Embryonic facial prominence (tissue), 1 donor: ENCODE results near the gene ADH7.
"Not testable (repeated sequence)": the region's sequence is repeated elsewhere in the genome, so short reads cannot be mapped to it uniquely, and the experiment has no call there.

Experiments used
- DNase-seq: peaks from one replicate; pipeline ENCODE4 v3.0.0-alpha.2; 2016; ENCODE audit errors: extremely low spot score

The ADH7 gene

GRCh38 chr4:99415762-99416161, 19.4 kb downstream of the ADH7 start:
- DNase-seq, result not testable (repeated sequence)

- not testable (repeated sequence) for DNase-seq
These were observed 20.2 kb downstream of the ADH7 start for GRCh38 chr4:99414902-99415301.

- no peak for DNase-seq
These were observed 20.7 kb downstream of the ADH7 start for GRCh38 chr4:99414401-99414800.

GRCh38 chr4:99413140-99413539, 22.0 kb downstream of the ADH7 start:
- no peak for DNase-seq

- no peak for DNase-seq
These were observed 24.1 kb downstream of the ADH7 start for GRCh38 chr4:99411041-99411440.

- DNase-seq, result no peak
These were observed 25.1 kb downstream of the ADH7 start for GRCh38 chr4:99410075-99410474.

GRCh38 chr4:99408346-99408745, 26.8 kb downstream of the ADH7 start:
- no peak for DNase-seq

GRCh38 chr4:99405433-99406115, 29.6 kb downstream of the ADH7 start:
- DNase-seq, result peak; percentile 71

GRCh38 chr4:99404595-99405287, 30.4 kb downstream of the ADH7 start:
- no peak for DNase-seq

- no peak for DNase-seq
These were observed 31.6 kb downstream of the ADH7 start for GRCh38 chr4:99403380-99404184.

- DNase-seq, result no peak
These were observed 32.4 kb downstream of the ADH7 start for GRCh38 chr4:99402765-99403164.

GRCh38 chr4:99400831-99401230, 34.3 kb downstream of the ADH7 start:
- DNase-seq, result no peak

GRCh38 chr4:99399017-99399416, 36.1 kb downstream of the ADH7 start:
- DNase-seq, result no peak

GRCh38 chr4:99395595-99396364, 39.4 kb downstream of the ADH7 start:
- no peak for DNase-seq

GRCh38 chr4:99394896-99395295, 40.2 kb downstream of the ADH7 start:
- no peak for DNase-seq

GRCh38 chr4:99390055-99390454, 45.1 kb downstream of the ADH7 start:
- no peak for DNase-seq

- no peak for DNase-seq
These were observed 45.5 kb downstream of the ADH7 start for GRCh38 chr4:99389606-99390005.

GRCh38 chr4:99383833-99384392, 51.2 kb downstream of the ADH7 start:
- peak; percentile 76 for DNase-seq

GRCh38 chr4:99383399-99383798, 51.7 kb downstream of the ADH7 start:
- no peak for DNase-seq

GRCh38 chr4:99382745-99383360, 52.3 kb downstream of the ADH7 start:
- DNase-seq, result no peak

- no peak for DNase-seq
These were observed 53.5 kb downstream of the ADH7 start for GRCh38 chr4:99381588-99382175.
